HG02642 (cell line): Measurements from ENCODE around the gene ZNF507.

Experiments
- ATAC-seq: cut with Tn5 transposase; IDR thresholded peaks from one replicate; pipeline ENCODE4 v1.9.1; 2021; ENCODE audit warnings: mild to moderate bottlenecking; ENCODE audit not compliant: unreplicated experiment, poor library complexity

ZNF507 gene

GRCh38 chr19:32337084-32337808 lies 8.2 kb upstream of the ZNF507 start:
- ATAC-seq = no peak

- no peak for ATAC-seq
These were observed 6.0 kb upstream of the ZNF507 start for GRCh38 chr19:32339423-32339822.

GRCh38 chr19:32339988-32340874 lies 5.2 kb upstream of the ZNF507 start:
- ATAC-seq = peak; percentile 70

DNA sequence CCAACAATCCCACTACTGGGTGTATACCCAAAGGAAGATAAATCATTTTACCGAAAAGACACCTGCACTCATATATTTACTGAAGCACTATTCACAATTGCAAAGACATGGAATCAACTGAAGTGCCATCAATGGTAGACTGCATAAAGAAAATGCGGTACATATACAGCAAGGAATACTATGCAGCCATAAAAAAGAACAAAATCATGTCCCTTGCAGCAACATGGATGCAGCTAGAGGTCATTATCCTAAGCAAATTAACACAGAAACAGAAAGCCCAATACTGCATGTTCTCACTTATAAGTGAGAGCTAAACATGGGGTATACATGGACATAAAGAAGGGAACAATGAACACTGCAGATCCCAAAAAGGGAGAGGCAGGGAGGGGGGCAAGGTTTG lies 2.7 kb upstream of the ZNF507 start:
- no peak for ATAC-seq

DNA sequence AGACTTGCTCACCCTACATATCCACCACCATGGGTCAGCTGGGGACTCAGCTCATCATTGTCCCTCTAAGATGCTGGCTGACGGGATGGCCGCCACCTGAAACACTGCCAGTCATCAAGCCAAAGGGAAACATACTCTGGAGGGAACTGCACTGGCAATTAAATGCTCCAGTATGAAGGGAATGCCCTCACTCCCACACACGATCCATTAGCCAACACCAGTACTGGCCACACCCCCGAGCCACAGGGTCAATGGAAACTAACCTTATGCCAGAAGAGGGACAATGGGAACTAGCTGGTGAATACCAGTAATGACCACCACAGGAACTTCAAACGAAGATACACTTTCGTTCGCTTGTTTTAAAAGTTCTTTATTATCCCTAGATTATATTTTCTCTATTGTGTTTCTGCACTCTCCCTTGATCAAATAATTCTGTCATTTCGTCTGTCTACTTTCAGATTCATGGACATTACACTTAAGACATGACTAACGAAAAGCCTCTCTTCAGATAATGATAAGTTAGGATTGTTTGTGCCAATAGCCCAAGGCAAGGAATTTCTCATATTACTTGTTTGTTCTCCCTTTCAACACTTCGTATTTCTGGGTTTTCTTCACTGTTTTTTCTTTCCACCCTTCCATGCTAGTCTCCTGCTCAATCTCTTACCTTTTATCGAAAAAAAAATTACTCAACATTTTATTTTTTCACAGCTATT lies 1.7 kb upstream of the ZNF507 start:
- no peak for ATAC-seq

- no peak for ATAC-seq
These were observed 1.5 kb downstream of the ZNF507 start for GRCh38 chr19:32346901-32347300.

GRCh38 chr19:32347573-32347972 lies 2.2 kb downstream of the ZNF507 start:
- no peak for ATAC-seq

GRCh38 chr19:32349051-32349450 lies 3.6 kb downstream of the ZNF507 start:
- ATAC-seq = no peak

DNA sequence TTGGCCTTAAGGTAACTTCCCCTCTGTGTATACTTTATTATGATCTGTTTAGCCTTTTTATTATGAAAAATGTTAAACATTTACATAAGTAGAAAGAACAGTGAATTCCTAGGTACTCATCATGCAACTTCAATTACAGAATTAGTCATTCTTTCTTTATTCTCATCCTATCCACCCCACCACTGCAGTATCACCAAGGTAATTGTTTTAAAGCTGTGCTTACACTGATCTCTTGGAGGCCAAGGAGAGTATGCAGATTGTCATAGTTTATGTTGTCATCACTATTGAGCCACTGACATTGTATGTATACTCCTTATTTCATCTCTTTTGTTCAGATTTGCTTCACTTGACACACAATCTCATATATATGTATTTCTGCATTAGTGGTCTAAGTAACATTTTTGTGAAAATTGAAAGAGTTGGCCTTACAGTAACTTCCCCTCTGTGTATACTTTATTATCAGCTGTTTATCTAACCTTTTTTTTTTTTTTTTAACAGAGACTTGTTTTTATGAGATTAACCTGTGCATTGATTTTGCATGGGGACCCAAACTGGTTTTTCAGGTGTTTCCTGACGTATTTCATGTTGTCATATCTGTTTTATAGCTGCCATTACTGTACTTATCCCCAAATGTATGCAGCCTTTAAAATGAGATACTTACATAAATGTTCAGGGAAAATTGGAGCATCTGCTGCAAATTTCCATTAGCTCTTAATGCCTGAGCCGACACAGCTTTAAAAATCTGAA lies 4.5 kb downstream of the ZNF507 start:
- no peak for ATAC-seq

DNA sequence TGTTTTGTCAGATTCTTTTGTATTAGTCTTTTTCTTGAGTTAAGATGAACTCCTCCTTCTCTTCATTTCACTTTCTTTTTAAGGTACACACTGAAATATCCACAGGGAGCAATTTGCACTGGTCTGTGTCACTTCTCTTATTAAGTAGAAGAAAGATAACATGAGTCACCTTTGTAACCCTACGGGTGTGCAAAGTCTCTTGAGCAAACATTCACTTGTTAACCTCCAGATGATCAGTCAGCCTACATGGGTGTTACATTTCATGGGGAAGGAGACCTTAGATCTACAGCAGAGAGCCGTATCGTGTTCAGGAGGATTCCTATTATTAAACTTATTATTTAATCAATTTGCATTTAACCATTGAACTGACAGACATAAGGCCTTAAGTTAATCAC lies 5.1 kb downstream of the ZNF507 start:
- no peak for ATAC-seq

- ATAC-seq = no peak
These were observed 5.6 kb downstream of the ZNF507 start for GRCh38 chr19:32350987-32351348.

DNA sequence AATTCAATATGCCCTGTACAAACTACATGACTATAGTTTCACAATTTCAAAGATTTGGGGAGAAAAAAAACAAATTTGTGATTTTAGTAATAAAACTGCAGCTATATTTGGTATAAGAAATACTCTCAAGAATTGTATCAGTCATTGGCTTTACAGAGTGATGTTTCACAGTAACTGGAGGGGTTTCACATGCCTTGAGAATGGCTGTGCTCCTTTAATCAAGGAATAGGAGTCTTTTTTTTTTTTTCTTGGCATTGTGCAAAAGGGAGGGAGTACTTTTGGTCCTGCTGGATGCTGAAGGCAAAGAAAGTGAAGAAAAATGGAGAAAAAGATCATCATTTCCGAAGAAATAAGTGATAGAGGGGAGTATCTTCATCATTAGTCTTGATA lies 6.8 kb downstream of the ZNF507 start:
- no peak for ATAC-seq

DNA sequence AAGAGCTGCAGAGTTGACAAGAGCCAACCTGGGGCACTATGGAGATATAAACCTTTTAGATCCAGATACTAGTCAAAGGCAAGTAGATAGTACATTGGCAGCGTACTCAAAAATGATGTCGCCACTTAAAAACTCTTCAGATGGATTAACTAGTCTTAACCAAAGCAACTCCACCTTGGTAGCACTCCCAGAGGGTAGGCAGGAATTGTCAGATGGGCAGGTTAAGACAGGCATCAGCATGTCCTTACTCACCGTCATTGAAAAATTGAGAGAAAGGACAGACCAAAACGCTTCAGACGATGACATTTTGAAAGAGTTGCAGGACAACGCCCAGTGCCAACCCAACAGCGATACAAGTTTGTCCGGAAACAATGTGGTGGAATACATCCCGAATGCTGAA lies 8.9 kb downstream of the ZNF507 start:
- ATAC-seq = no peak

DNA sequence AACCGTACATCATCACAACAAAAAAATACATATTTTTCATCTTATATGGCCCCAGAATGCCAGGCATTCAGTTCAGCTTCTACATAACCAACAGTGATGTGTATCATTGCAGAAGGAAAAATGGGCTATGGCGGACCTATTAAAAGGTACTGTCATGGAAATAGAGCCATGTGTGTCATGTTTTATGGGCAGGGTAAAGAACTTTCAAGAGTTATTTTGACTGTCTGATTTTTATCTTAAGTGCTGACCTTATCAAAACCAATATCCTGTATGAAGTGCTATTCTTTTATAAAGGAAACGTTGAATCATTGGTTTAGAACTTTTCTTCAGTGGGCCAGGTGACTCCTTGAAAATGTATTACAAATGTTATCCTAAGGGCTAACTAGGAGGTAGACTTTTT lies 9.9 kb downstream of the ZNF507 start:
- no peak for ATAC-seq

- no peak for ATAC-seq
These were observed 12.3 kb downstream of the ZNF507 start for GRCh38 chr19:32357720-32358119.

DNA sequence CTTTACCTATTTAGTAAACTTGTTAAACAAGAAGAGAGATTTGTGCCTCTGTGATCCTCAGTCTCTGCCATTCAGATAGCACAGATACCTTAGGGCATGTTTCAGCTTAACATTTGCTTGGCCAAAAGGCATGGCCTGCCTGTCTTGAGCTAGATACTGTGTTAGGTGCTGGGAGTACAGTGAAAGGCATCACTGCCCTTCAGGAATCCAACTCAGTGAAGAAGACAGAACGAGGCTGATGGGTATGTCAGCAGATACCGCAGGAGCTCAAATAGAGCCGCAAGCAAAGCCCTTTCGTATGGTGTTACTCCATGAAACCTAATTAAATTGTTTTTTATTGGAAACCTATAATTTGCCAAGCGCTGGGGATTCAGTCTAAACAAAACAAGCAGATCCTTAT lies 12.9 kb downstream of the ZNF507 start:
- no peak for ATAC-seq

DNA sequence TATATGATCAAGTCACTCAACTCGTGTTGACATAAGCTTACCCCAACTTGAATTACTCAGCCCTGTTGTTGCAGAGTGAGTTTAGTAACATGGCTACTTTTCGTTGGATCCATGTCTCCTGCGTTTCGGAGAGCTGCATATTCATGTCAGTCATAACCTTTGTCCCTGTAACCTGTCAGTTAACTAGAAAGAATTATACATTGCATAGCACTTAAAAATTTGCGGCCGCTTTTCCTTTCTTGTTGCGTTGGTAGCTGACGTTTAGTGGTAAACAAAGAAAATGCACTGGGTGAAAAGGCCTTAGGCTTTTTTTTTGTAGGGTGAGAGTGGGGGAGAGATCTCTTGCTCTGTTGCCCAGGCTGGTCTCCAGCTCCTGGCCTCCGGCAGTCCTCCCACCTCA lies 14.2 kb downstream of the ZNF507 start:
- ATAC-seq = no peak

DNA sequence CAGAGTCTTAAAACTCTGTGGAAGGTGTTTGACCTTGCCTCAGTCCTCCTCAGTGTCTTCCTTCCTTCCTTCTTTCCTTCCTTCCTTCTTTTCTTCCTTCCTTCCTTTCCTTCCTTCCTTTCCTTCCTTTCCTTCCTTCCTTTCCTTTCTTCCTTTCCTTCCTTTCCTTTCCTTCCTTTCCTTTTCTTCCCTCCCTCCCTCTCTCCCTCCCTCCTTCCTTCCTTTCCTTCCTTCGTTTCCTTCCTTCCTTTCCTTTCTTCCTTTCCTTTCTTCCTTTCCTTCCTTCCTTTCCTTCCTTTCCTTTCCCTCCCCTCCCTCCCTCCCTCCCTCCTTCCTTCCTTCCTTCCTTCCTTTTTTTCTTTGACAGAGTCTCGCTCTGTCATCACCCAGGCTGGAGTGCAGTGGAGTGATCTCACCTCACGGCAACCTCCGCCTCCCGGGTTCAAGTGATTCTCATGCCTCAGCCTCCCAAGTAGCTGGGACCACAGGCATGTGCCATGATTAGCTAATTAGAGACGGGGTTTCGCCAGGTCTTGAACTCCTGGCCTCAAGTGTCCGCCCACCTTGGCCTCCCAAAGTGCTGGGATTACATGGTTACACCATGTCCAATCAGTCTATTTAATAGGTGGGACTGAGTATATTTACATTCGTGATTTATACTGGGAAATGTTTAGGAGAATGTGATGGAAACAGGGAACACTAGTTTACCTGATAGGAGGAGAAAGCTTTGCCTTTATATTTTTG lies 16.3 kb downstream of the ZNF507 start:
- no peak for ATAC-seq

DNA sequence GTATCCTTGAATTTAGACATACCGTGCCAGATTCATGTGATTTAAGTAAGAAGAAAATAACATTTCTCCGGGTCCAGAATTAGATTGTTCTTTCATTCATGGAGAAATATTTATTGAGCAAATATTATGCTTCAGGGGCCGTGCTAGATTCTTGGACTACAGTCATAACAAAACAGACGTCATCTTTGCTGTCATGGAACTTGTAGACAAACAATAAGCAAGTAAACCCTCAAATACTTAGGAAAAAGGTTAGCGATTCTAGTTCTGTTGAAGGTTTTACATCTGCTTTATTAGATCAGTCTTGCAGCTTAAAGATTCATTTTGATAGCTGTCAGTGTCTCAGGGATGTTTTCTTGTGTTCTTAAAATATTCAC lies 16.9 kb downstream of the ZNF507 start:
- no peak for ATAC-seq

DNA sequence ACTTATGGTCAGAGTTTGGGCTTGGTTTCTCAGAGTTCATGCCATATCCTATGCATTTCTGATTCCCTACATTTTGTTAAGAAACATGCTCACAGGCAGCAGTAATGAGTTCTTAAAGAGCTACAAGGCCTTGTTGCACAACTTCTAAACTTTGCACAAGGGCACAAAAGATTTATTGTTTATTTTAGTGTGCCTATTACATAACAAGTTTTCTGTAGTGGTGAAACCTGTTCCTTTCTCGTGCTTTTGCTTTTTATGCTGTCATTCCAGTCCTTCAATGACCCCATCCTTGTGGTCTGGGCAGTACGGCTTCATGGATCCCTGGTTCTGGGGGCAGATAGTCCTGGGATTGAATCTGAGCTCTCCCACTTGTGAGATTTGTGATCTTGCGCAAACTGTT lies 17.8 kb downstream of the ZNF507 start:
- ATAC-seq = no peak
